B cell (primary cell): ENCODE measurements around the gene MAF. TPM values are rescaled to one million over a fixed set of nuclear protein-coding genes. Genes with fewer than 3 reads are reported as not detected.
A peak's percentile ranks its signal among the peaks of the same experiment; 100 is the strongest.

ENCODE experiments used
- ATAC-seq: fragments of 200-7000 bp; cut with Tn5 transposase; one replicate; pipeline ENCODE4 v1.10.0; 2021; ENCODE audit warnings: low read depth, mild to moderate bottlenecking, moderate number of reproducible peaks, moderate library complexity
- CTCF ChIA-PET: fragments of 350-600 bp; sonication (Branson Sonifier 250); formaldehyde crosslinking; loops from one replicate; lab custom pipeline; 2021; ENCODE audit warnings: antibody characterized with exemption, inconsistent platforms; lab: Charles Lee
- POLR2A ChIA-PET: fragments of 350-600 bp; sonication (Branson Sonifier 250); formaldehyde crosslinking; loops from one replicate; lab custom pipeline; 2021; ENCODE audit warnings: antibody characterized with exemption; lab: Charles Lee
- DNase-seq: peaks from one replicate; pipeline ENCODE4 v3.0.0; 2013
- H2AFZ ChIP-seq: 2 replicates; pipeline ENCODE4 v1.6.1; 2012; ENCODE audit warnings: mild to moderate bottlenecking, low read depth, low read length; ENCODE audit not compliant: insufficient read depth, poor library complexity, severe bottlenecking
- H3K27ac ChIP-seq, 2 donors: 1 replicate in 1 of 2; 2 replicates in 1 of 2; pipeline ENCODE4 v1.5.1; 2012 to 2013; ENCODE audit warnings: low read length in 2 of 2, mild to moderate bottlenecking in 2 of 2, moderate library complexity in 1 of 2
- H3K27me3 ChIP-seq, 4 experiments: fragments of 200-600 bp in 1 of 4; sonication (generic) in 1 of 4; replicated peaks in 1 of 4; 1 replicate in 2 of 4; 2 replicates in 2 of 4; pipeline versions ENCODE4 v1.6.1 to v1.7.0; 2013 to 2016; ENCODE audit warnings: low read length in 3 of 4, mild to moderate bottlenecking in 2 of 4, mixed read lengths in 1 of 4, moderate library complexity in 1 of 4; ENCODE audit not compliant: insufficient read depth in 4 of 4, control insufficient read depth in 3 of 4; ENCODE audit errors: control extremely low read depth in 1 of 4
- H3K36me3 ChIP-seq, 2 experiments: replicated peaks in 1 of 2; 1 replicate in 1 of 2; 2 replicates in 1 of 2; pipeline versions ENCODE4 v1.6.1 to v1.7.1; 2013; ENCODE audit warnings: low read length in 1 of 2; ENCODE audit not compliant: insufficient read depth in 2 of 2, control insufficient read depth in 1 of 2; ENCODE audit errors: control extremely low read depth in 1 of 2, extremely low read depth in 1 of 2
- H3K4me1 ChIP-seq, 2 donors: fragments of 200-600 bp in 1 of 2; sonication (generic) in 1 of 2; 1 replicate in 1 of 2; 2 replicates in 1 of 2; pipeline versions ENCODE4 v1.5.1 to v1.6.1; 2013 to 2017; ENCODE audit warnings: low read length in 2 of 2; ENCODE audit not compliant: control insufficient read depth in 2 of 2, insufficient read depth in 2 of 2
- H3K4me2 ChIP-seq: replicated peaks from 2 replicates; pipeline ENCODE3; 2012; ENCODE audit warnings: mild to moderate bottlenecking, low read depth, low read length; ENCODE audit not compliant: poor library complexity, severe bottlenecking
- H3K4me3 ChIP-seq, 5 experiments: fragments of 200-600 bp in 1 of 5; sonication (generic) in 1 of 5; 1 replicate in 3 of 5; 2 replicates in 2 of 5; pipeline versions ENCODE4 v1.5.1 to v1.7.0; 2011 to 2016; ENCODE audit warnings: low read length in 4 of 5, mild to moderate bottlenecking in 4 of 5, low read depth in 2 of 5, control low read depth in 1 of 5, moderate library complexity in 1 of 5; ENCODE audit not compliant: insufficient read depth in 1 of 5; ENCODE audit errors: control extremely low read depth in 1 of 5, extremely low read depth in 1 of 5
- H3K79me2 ChIP-seq: fragments of 200-600 bp; sonication (generic); one replicate; pipeline ENCODE4 v1.6.0; 2016; ENCODE audit warnings: low read length; ENCODE audit not compliant: control insufficient read depth, insufficient read depth
- H3K9ac ChIP-seq: fragments of 200-600 bp; sonication (generic); 2 replicates; pipeline ENCODE4 v1.6.1; 2017; ENCODE audit warnings: mild to moderate bottlenecking, low read length, moderate library complexity
- H3K9me3 ChIP-seq, 3 donors: one replicate each; pipeline versions ENCODE4 v1.6.1 to v1.7.1; 2013; ENCODE audit warnings: low read length in 2 of 3; ENCODE audit not compliant: control insufficient read depth in 2 of 3, insufficient read depth in 1 of 3; ENCODE audit errors: control extremely low read depth in 1 of 3
- H4K20me1 ChIP-seq: 2 replicates; pipeline ENCODE4 v1.6.0; 2012; ENCODE audit warnings: mild to moderate bottlenecking, low read length; ENCODE audit not compliant: insufficient read depth, control insufficient read depth, poor library complexity, severe bottlenecking
- H3K27ac Mint-ChIP-seq: one replicate; pipeline ENCODE4 v1.8.0; 2021; ENCODE audit warnings: mixed read lengths
- H3K27me3 Mint-ChIP-seq: one replicate; pipeline ENCODE4 v1.8.0; 2021; ENCODE audit warnings: mixed read lengths
- H3K4me1 Mint-ChIP-seq: one replicate; pipeline ENCODE4 v1.8.0; 2021; ENCODE audit warnings: mixed read lengths
- H3K4me3 Mint-ChIP-seq: one replicate; pipeline ENCODE4 v1.8.0; 2021; ENCODE audit warnings: mixed read lengths
- H3K9me3 Mint-ChIP-seq: one replicate; pipeline ENCODE4 v1.8.0; 2022; ENCODE audit warnings: mixed read lengths; ENCODE audit not compliant: insufficient read depth
- CTCF ChIP-seq: fragments of 200-600 bp; IDR thresholded peaks from one replicate; pipeline ENCODE4 v1.8.0; 2022; ENCODE audit warnings: antibody characterized with exemption, mild to moderate bottlenecking
- EZH2 ChIP-seq: IDR thresholded peaks from 2 replicates; pipeline ENCODE4 v1.6.1; 2012; ENCODE audit warnings: borderline replicate concordance, low read depth, mild to moderate bottlenecking, moderate library complexity, low read length; ENCODE audit not compliant: insufficient read depth, poor library complexity, severe bottlenecking
- WGBS: methylation state at CpG from one replicate; pipeline ENCODE4 v1.1.5; 2013; ENCODE audit warnings: missing lambda C conversion rate; ENCODE audit not compliant: insufficient coverage; 5-methylcytosine and 5-hydroxymethylcytosine counted together
- intact Hi-C: fragments of 100-400 bp; cut with micrococcal nuclease; formaldehyde crosslinking; loops from one replicate; pipeline ENCODE4 v1.10.0; 2022
- polyA plus RNA-seq: library from polyadenylated mRNA; depleted of rRNA; stranded (reverse); fragments of >200 nt; gene quantifications from 2 replicates; pipeline ENCODE4 v1.2.3, GENCODE V29; 2012
- total RNA-seq, 2 donors: library from RNA; stranded (reverse); fragments of 120-200 nt in 1 of 2; gene quantifications; 1 replicate in 1 of 2; 2 replicates in 1 of 2; pipeline versions ENCODE4 v1.2.3 to v1.2.4, GENCODE V29; 2013 to 2022

Gene MAF
- total and polyA plus RNA-seq, 2 donors (not counting 1 experiment from before 2014, with no cell fraction given) = 0.30 to 0.49 TPM

DNA sequence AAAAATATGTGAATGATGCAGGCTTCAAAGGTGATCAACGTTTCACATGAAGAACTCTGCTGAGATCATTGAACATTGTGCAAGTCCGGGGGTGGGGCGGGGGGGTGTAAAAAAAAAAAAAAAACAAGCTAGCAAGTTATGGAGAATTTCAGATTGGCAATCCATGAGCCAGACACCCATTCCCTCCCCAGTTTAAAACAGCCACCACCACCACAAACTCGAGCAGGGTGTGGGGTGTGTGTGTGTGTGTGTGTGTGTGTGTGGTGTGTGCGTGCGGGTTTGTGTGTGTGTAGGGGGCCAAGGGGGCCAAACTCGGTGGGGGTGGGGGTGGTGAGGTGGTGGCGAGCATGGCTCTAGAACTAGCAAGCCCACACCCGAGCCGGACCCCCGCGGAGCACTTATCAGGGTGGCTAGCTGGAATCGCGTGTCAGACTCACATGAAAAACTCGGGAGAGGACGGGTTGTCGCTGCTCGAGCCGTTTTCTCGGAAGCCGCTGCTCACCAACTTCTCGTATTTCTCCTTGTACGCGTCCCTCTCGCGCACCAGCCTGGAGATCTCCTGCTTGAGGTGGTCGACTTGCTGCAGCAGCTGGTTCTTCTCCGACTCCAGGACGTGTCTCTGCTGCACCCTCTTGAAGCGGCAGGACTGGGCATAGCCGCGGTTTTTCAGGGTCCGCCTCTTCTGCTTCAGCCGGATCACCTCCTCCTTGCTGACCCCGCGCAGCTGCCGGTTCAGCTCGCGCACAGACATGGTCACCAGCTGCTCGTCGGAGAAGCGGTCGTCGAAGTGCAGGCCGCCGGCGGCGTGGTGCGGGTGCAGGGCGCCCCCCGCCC lies 2.0 kb downstream of the MAF start:
- Mint-ChIP-seq H3K9me3 (no peaks in the 10 kb centered on the region), H3K27me3 (peaks cover 48% of the 10 kb centered on the region), H3K27ac (no peak overlapping the region), H3K4me1 (peaks cover 24% of the 10 kb centered on the region), H3K4me3 (peak overlapping the region; percentile 79)
- peaks cover 0 to 9% (median 0%) of the 10 kb centered on the region in 3 donors for H3K9me3 ChIP-seq
- intact Hi-C loops = no loop called here
- no peaks in the 10 kb centered on the region for H3K36me3 ChIP-seq
- 3% methylated on average over 44 of the region's 51 CpGs for WGBS
- H3K4me3 ChIP-seq = peak overlapping the region in 3 of 5 experiments; percentile 9 to 22 (median 20)
- H3K4me2 ChIP-seq = peak overlapping the region; percentile 65
- peak overlapping the region; percentile 58 for H2AFZ ChIP-seq
- DNase-seq (peak; percentile 56), ATAC-seq (no peak)
- CTCF ChIA-PET = no interaction called here
- POLR2A ChIA-PET = no interaction called here
- H3K4me1 ChIP-seq = peaks cover 27 to 30% of the 10 kb centered on the region in 2 donors
- H4K20me1 ChIP-seq = no peaks in the 10 kb centered on the region
- no peak overlapping the region for H3K9ac ChIP-seq
- no peak for TF ChIP-seq CTCF
- TF ChIP-seq EZH2 = no peak
- no peak overlapping the region for H3K27ac ChIP-seq
- H3K79me2 ChIP-seq = no peaks in the 10 kb centered on the region
- H3K27me3 ChIP-seq = peaks cover 0 to 37% (median 20%) of the 10 kb centered on the region in 4 experiments

- ChIA-PET CTCF (no interaction called here), POLR2A (no interaction called here)
- H3K9ac ChIP-seq = no peak overlapping the region
- H3K27me3 Mint-ChIP-seq = peaks cover 52% of the 10 kb centered on the region
- ATAC-seq (no peak), DNase-seq (no peak)
- H3K27ac Mint-ChIP-seq = no peak overlapping the region
- TF ChIP-seq EZH2 (no peak), CTCF (no peak)
- H3K4me1 ChIP-seq = peaks cover 27 to 30% of the 10 kb centered on the region in 2 donors
- intact Hi-C loops = no loop called here
- peaks cover 0 to 9% (median 0%) of the 10 kb centered on the region in 3 donors for H3K9me3 ChIP-seq
- H3K27me3 ChIP-seq = peaks cover 0 to 37% (median 19%) of the 10 kb centered on the region in 4 experiments
- WGBS = no CpG with 5 or more reads among the region's 3 CpGs
- H3K27ac ChIP-seq = no peak overlapping the region
- no peaks in the 10 kb centered on the region for H3K9me3 Mint-ChIP-seq
- H3K4me2 ChIP-seq = no peak overlapping the region
- H3K36me3 ChIP-seq = no peaks in the 10 kb centered on the region
- no peaks in the 10 kb centered on the region for H3K79me2 ChIP-seq
- peak overlapping the region; percentile 54 for H3K4me3 Mint-ChIP-seq
- H4K20me1 ChIP-seq = no peaks in the 10 kb centered on the region
- H3K4me1 Mint-ChIP-seq = peaks cover 24% of the 10 kb centered on the region
- H2AFZ ChIP-seq = no peak overlapping the region
- H3K4me3 ChIP-seq = no peak overlapping the region
Observed at GRCh38 chr16:79598063-79598347, 2.5 kb downstream of the MAF start.
